ENCODE data around the gene CCBE1.
"Not testable (repeated sequence)": the region's sequence is repeated elsewhere in the genome, so short reads cannot be mapped to it uniquely, and the experiment has no call there.

CCBE1 gene

DNA sequence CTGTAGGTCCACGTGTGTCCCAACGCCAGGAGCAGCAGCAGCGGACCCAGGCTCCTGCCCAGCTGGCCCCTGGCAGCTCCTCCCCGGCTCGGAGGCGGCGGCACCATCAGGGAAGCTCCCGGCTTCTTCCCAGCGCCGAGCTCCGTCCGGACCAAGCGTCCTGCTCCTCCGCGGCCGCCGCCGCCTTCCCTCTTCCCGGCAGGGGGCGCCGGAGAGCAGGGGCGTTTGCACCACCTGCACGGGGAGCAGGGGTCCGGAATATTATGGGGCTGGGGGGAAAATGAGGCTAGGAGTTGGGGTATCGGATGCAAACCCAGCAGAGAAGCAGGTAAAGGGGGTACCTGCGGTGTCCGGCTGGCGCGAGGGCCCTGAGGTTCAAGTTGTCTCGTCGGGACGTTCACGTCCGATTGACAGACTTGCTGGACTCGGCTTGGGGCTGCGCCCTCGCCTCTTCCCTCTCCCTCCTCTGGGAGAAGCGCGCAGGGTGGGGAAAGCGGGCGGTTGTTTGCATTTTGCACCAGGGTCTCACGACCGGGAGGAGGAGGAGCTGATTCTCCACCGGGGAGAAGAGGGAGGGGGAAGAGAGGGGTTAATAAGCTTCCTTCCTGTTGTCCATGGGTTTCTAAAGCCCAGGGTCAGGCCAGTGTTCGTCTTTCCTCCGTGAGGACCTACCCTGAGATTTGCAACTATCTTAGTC lies at the start of gene CCBE1:
Gene CCBE1 (minus strand): TSS at position 188 of the 697 bp plus-strand sequence.
- peak; percentile 90 for DNase-seq

DNA sequence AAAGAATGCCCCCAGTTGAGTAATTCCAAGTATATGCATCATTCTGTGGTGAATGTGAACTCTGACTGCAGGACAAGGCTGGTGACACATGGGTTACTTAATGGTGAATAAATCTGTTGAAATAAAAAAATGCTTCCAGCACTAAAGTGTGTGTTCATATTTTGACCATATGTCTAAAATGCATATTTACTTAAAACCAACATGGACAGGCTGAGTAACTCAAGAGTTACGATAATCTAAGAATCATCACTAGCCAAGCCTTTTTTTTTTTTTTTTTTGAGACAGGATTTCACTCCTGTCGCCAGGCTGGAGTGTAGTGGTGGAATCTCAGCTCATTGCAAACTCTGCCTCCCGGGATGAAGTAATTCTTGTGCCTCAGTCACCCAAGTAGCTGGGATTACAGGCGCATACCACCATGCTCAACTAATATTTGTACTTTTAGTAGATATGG lies 47.1 kb upstream of the CCBE1 start:
- DNase-seq: no peak

DNA sequence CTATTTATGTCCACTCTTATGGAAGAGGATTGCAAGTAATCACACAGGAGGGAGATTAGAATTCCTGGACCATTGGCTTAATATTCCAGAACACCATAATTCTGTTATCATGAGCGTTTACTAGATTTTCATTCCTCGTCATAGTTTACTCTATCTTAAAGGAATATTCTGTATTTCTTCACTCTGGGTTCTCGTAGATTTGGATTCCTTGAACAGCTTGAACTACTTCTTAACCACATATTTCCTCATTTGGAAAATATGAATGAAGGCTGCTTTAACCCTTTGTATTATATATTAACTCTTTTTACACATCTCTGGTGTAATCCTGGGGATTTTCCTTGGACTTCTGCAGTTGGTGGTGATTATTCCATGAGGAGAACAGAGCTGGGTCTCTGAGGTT lies 46.3 kb upstream of the CCBE1 start:
- no peak for DNase-seq

- no peak for DNase-seq
Measured at GRCh38 chr18:59742325-59743111, 45.3 kb upstream of the CCBE1 start.

- no peak for DNase-seq
Measured at GRCh38 chr18:59740141-59740540, 42.9 kb upstream of the CCBE1 start.

- DNase-seq: no peak
Measured at GRCh38 chr18:59737776-59738300, 40.6 kb upstream of the CCBE1 start.

- DNase-seq: not testable (repeated sequence)
Measured at GRCh38 chr18:59737335-59737734, 40.1 kb upstream of the CCBE1 start.

DNA sequence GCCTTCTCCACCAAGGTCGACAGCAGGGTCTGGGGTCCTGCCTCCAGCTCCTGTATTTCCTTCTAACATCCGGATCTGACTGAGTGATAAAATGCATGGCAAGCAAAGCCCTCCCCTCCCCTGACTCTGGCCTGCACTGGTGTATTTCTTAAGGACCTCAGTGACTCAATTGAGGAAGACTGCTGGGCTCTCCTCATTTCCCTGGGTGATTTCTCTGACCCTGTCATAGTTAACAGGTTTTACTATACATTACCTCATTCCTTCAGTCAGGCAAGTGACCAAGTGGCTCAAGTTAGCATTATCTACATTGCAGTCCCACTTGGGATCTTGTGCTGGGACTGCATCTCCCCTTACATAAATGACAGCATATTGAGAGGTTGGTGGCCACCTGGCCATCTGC lies 38.8 kb upstream of the CCBE1 start:
- DNase-seq: no peak

GRCh38 chr18:59735269-59735860 lies 38.1 kb upstream of the CCBE1 start:
- no peak for DNase-seq

GRCh38 chr18:59733421-59733820 lies 36.2 kb upstream of the CCBE1 start:
- DNase-seq: no peak

- no peak for DNase-seq
Measured at GRCh38 chr18:59730896-59731295, 33.7 kb upstream of the CCBE1 start.

GRCh38 chr18:59729781-59730180 lies 32.6 kb upstream of the CCBE1 start:
- DNase-seq: no peak

DNA sequence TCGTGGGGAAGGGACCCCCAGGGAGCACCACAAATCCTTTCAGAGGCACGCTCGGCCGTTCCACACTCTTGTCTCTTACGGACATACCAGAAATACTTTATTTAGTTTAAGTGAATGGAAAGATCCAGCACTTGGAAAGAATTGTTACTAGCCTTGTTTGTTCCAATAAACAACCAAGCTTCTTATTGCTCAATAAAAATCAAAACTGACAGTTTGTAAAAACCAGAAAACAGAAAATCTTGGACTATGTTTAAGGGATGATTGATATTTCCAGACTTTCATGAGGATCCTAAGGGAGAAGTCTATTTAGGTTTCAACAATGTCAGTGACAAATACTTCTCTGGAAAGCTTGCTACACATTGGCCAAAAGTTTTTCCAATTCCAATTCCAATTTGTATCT lies 31.6 kb upstream of the CCBE1 start:
- no peak for DNase-seq

- no peak for DNase-seq
Measured at GRCh38 chr18:59725142-59725541, 27.9 kb upstream of the CCBE1 start.

DNA sequence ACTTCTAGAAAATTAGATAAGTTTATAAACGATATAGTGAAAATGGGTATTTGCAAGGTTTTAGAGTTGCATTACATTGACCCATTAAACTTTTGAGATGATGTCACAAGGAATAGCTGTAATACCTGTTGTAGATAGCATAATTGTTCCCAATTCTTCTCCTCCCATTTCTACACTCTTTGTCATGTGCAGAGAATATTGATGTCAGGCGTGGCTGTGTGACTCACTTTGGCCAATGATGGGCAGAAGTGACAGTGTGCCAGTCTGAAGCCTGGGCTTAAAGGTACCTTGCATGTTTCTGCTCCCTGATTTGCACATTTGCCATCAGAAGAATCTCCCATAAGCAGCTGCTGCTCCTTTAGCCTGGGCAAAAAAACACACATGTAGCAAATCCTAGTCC lies 26.9 kb upstream of the CCBE1 start:
- DNase-seq: no peak

DNA sequence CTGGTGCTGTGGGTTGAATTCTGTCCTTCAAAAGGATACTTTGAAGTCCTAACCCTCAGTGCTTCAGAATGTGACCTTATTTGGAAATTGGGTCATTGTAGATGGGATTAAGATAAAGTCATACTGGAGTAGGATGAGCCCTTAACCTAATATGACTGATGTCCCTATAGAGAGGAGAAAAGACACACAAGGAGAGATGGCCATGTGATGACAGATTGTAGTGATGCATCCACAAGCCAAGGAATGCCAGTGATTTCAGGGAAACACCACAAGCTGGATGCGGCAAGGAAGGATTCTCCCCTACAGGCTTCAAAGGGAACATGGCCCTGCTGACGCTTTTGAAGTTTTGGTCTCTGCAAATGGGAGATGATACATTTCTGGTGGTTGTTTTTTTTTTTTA lies 24.7 kb upstream of the CCBE1 start:
- no peak for DNase-seq

- DNase-seq: no peak
Measured at GRCh38 chr18:59721211-59721610, 24.0 kb upstream of the CCBE1 start.

- no peak for DNase-seq
Measured at GRCh38 chr18:59719544-59720181, 22.4 kb upstream of the CCBE1 start.

- DNase-seq: peak; percentile 28
Measured at GRCh38 chr18:59718464-59719157, 21.4 kb upstream of the CCBE1 start.

DNA sequence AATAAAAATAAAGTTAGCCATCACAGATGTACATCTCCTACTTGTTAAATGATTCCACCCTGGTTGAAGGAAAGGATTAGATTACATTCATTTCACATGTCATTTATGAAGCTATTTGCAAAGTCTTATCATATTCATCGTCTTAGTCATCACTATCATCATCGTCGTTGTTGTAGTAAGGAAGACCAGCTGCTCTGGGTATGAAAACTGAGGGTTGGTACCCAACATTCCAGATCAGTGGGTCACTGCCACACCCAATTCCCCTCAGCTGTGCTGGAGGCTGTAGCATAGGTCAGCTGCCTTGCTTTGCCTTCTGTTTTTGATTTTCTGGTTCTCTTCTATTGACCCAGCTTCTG lies 20.9 kb upstream of the CCBE1 start:
- no peak for DNase-seq

DNA sequence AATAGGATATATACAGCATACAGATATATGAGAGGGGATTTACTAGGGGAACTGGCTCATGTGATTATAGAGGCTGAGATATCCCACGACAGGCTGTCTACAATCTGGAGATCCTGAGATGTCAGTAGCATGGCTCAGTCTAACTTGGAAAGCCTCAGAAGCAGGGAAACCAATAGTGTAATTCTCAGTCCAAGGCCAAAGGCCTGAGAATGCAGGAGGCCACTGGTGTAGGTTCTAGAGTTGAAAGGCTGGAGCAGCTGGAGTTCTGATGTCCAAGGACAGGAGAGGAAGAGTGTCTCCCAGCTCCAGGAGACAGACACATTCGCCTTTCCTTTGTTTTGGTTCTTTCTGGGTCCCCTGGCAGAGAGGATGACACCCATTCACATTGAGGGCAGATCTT lies 20.1 kb upstream of the CCBE1 start:
- DNase-seq: no peak

DNA sequence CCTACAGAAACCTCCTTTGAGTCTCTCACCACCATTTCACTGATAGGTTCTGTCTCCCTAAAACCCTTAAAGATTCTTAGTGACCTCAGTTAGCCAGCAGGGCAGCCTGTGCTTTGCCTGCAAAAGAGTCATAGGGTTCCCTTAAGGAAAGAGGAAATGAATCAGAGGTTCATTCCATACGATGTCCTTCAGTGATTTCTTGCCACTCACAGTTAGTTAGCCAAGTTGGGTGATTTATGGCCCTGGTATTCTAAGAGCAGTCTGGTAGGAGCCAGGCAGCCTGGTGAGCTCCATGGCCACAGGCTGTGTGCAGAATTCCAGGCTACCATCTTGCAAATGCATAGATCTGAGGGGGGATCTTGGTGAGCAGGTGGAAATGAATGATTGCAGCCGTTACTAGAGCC lies 18.7 kb upstream of the CCBE1 start:
- no peak for DNase-seq

GRCh38 chr18:59715445-59715844 lies 18.2 kb upstream of the CCBE1 start:
- DNase-seq: no peak

Data from retina (tissue), 1 donor.